ENCODE measurements around the gene EPS8L3. TPM values are rescaled to one million over a fixed set of nuclear protein-coding genes. Genes with fewer than 3 reads are reported as not detected.

Gene EPS8L3
- total and polyA plus RNA-seq, 2 donors (not counting 3 experiments of a cell fraction or from before 2014, with no cell fraction given) = not detected

DNA sequence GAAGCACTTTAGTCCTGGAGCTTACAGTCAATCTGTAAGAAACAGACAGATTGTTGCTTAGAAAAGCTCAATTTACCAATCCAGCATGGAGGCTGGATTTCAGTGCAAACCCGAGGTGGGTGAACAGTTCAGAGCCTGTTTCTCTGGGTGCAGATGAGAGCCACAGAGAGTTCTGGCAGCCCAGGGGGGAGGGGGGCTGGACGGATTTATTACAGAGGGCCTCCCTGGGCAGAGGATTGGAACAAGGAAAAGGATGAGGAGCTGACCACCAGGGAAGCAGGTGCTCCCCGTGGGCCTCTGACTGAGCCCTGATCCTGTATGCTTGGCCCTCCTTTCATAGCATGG is 38.0 kb upstream of the EPS8L3 start:
- dilution Hi-C loops (cut with MboI; ENCODE audit: extremely low pct_ligation_motif_present, low sequenced_read_pairs) (no loop called here), intact Hi-C loops (cut with micrococcal nuclease) (no loop called here)
- TF ChIP-seq MYC (IDR thresholded peaks at IDR 0.05; ENCODE audit: low read depth, low read length) (no peak), POLR2A (IDR thresholded peaks at IDR 0.05; ENCODE audit: low read depth, low read length) (no peak), EZH2 (IDR thresholded peaks at IDR 0.05; ENCODE audit: borderline replicate concordance, low read depth, low read length, severe bottlenecking) (no peak), MAX (IDR thresholded peaks at IDR 0.05; ENCODE audit: insufficient read depth, insufficient read length) (no peak), POLR2AphosphoS5 (IDR thresholded peaks at IDR 0.05; ENCODE audit: insufficient read depth, low read depth, low read length) (no peak), FOS (IDR thresholded peaks at IDR 0.05; ENCODE audit: borderline replicate concordance, insufficient read depth, low read length) (no peak), JUN (IDR thresholded peaks at IDR 0.05; ENCODE audit: borderline replicate concordance, insufficient read depth, insufficient read length, low read depth) (no peak), GATA2 (IDR thresholded peaks at IDR 0.05; ENCODE audit: insufficient read depth, insufficient read length, low read depth, low read length) (no peak), CTCF (IDR thresholded peaks at IDR 0.05; ENCODE audit: extremely low read depth in 1 of 2, insufficient read depth in 1 of 2, low read depth in 1 of 2, low read length in 2 of 2) (no peak)
- DNase-seq (ENCODE audit: low read depth, low spot score) (no peak), FAIRE-seq (no peak)
- H3K9me3 ChIP-seq (replicated peaks; ENCODE audit: control insufficient read depth, insufficient read depth, low read length) = no peaks in the 10 kb centered on the region
- H3K27ac ChIP-seq (ENCODE audit: insufficient read depth, low read depth, low read length) = no peak overlapping the region
- no peaks in the 10 kb centered on the region for H3K36me3 ChIP-seq (ENCODE audit: control insufficient read depth in 2 of 2, extremely low read depth in 1 of 2, insufficient read depth in 2 of 2, low read length in 2 of 2)
- no peak overlapping the region for H3K9ac ChIP-seq (replicated peaks; ENCODE audit: extremely low read depth, insufficient read depth, low read length)
- no peaks in the 10 kb centered on the region for H3K9me1 ChIP-seq (replicated peaks; ENCODE audit: control insufficient read depth, extremely low read depth, insufficient read depth, low read length)
- H3K4me3 ChIP-seq (replicated peaks in 1 of 3; ENCODE audit: insufficient read depth in 1 of 3, low read depth in 1 of 3, low read length in 3 of 3) = no peak overlapping the region
- POLR2A ChIA-PET = interaction anchor here (0.7 kb wide), 1 partner anchor 188 kb away, joined by 3 read pairs; no protein-coding TSS in a partner anchor
- BruUV-seq (replicated peaks) = no TSS peak
- no peaks in the 10 kb centered on the region for H3K27me3 ChIP-seq (ENCODE audit: control insufficient read depth in 2 of 2, insufficient read depth in 2 of 2, low read length in 2 of 2)
- CTCF ChIA-PET = interaction anchor here (1.1 to 3.7 kb wide), 3 partner anchors 10 to 183 kb away, joined by 4 to 26 read pairs (median 14); partner anchors contain the start of gene AHCYL1
- H2AFZ ChIP-seq (ENCODE audit: low read depth, low read length) = no peak overlapping the region
- no peaks in the 10 kb centered on the region for H4K20me1 ChIP-seq (replicated peaks; ENCODE audit: control insufficient read depth, extremely low read depth, insufficient read depth, low read length)
- H3K4me1 ChIP-seq (ENCODE audit: control insufficient read depth, extremely low read depth, insufficient read depth, low read length) = no peaks in the 10 kb centered on the region
- no peaks in the 10 kb centered on the region for H3K79me2 ChIP-seq (ENCODE audit: control insufficient read depth, insufficient read depth, low read length)
- no peak overlapping the region for H3K4me2 ChIP-seq (ENCODE audit: insufficient read depth, low read length)

All from endothelial cell of umbilical vein (primary cell).